Left hindlimb (tissue), 1 donor: ENCODE measurements around the gene MED7.
"Not testable (repeated sequence)": the region's sequence is repeated elsewhere in the genome, so short reads cannot be mapped to it uniquely, and the experiment has no call there.

Experiments used
- DNase-seq: peaks from one replicate; pipeline ENCODE4 v3.0.0-alpha.2; 2018

Gene MED7, protein sequence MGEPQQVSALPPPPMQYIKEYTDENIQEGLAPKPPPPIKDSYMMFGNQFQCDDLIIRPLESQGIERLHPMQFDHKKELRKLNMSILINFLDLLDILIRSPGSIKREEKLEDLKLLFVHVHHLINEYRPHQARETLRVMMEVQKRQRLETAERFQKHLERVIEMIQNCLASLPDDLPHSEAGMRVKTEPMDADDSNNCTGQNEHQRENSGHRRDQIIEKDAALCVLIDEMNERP

DNA sequence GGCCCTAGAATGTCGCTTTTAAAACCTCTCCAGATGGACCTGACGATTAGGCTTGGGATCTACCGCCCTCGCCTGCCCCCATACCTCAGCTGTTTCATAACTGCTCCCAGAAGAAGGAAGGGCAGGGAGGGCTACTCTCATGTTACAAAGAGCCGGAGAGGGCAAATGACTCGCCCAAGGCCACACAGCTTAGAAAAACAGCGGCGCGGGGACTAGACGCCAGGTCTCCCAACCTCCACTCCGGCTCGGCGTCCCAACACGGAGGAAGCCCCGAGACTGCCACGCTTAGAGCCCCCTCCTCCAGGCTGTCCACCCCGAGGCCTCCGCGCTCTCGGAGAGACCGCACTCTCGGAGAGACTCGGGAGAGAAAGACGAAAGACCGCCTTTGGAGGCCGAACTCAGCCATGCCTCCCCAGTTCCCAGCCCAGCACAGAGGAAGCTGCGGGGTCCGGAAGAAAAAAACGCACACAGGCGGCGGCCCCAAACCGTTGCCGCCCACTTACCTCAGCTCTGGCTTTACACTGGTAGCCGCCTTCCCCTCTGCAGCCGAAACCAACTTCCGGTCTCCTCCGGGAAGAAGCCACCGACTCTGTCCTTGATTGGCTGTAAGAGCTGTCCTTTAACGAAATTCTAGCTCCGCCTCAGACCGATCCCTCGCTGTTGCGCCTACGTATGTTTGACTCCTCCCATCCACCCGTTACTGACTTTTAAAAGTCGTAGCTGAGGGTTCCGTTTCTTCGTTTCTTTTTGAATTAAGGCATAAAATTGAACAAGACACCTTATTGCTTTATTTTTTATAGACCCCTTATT lies at the start of gene MED7:
Gene MED7, minus strand, starts transcription at position 549 of the 810 bp plus-strand sequence. CDS start 3,434 bp downstream, outside the sequence.
- peak; percentile 97 for DNase-seq

DNA sequence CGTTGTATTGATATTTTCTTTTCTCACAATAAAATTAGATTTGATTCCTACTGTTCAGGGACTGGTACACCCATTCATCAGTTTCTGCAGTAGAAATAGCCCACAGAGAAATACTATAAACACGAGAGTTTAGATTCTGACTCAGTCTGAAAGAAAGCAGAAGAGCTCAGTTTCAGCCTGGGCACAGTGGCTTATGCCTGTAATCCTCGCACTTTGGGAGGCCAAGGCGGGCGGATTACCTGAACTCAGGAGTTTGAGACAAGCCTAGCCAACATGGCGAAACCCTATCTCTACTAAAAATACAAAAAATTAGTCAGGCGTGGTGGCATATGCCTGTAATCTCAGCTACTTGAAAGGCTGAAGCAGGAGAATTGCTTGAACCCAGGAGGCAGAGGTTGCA lies 46.6 kb upstream of the MED7 start:
- DNase-seq: no peak

DNA sequence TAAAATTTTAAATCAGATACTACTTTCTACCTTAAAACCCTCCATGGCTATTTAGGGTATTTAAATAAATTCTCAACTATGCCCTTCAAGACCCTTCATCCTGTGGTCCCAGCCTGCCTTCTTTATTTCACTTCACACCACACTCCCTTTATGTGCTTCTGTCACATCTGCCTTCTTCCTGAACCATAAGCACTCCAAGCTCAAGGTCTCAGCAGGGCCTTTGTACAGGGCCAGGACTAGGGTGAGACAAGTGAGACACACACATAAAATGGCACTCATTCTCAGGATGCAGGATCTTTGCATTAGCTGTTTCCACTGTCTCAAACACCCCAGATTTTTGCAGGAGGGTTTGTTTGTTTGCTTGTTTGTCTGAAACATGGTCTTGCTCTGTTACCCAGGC lies 45.6 kb upstream of the MED7 start:
- no peak for DNase-seq

DNA sequence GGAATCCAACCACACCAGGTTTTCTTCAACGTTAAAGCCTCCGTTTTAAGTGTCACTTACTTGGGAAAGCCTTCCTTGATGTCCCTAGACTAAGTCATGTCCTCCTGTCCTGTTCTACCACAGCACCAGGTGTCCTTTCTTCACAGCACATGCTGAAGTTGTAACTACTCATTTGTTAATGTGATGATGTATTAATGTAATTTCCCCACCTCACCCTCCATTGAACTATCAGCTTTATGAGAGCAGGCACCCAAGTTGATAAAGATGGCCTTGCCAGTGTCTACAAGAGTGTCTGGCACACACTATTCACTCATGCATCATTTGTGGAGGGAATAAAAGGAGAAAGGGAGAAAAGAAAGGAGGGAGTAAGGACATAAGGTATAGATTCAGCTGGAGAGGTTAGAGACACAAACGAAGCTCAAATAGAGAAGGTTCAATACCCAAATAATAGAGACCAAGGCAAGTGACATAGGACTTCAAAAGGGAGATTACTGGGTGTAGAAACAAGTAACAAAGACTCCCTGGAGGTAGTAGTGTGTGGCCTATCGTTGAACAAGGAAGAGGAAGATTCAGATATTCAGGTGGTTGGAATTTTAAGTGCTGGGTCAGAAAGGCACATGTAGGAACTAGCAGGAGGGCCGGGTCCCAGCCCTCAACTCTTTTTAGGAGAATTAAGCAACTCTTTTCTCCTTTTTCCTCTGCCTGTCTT lies 44.5 kb upstream of the MED7 start:
- DNase-seq: no peak

DNA sequence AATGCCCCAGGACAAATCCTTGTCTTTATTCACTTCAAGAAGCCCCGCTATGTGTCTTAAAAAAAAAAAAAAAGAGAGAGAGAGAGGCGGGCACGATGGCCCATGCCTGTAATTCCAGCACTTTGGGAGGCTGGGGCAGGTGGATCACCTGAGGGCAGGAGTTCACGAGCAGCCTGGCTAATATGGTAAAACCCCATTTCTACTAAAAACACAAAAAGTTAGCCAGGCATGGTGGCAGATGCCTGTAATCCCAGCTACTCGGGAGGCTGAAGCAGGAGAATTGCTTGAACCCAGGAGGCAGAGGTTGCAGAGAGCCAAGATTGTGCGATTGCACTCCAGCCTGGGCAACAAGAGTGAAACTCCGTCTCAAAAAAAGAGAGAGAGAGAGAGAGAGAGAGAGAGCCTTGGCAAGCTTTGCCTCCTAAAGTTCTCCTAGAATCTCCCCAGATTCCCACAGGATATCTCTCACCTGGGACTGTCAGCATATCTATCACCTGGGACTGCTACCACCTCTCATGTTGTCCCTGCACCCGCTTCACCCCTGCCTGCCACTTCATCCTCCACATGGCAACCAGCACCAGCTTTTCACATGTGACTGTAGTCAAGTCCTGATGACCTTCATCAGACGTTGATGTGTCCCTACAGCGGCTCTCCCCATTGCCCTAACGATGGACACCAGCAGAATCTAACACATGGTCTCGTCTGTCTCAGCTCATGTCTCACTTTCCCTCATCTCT lies 43.8 kb upstream of the MED7 start:
- no peak for DNase-seq

DNA sequence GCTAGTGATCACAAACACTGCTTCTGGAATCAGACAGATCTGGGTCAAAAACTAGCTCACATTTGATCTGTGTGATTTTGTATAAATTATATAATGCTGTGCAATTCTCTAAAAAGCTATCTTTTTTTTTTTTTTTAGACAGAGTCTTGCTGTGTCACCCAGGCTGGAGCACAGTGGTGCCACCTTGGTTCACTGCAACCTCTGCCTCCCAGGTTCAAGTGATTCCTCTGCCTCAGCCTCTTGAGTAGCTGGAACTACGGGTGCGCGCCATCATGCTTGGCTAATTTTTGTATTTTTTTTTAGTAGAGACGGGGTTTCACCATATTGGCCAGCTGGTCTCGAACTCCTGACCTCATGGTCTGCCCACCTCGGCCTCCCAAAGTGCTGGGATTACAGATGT lies 42.5 kb upstream of the MED7 start:
- DNase-seq: not testable (repeated sequence)

DNA sequence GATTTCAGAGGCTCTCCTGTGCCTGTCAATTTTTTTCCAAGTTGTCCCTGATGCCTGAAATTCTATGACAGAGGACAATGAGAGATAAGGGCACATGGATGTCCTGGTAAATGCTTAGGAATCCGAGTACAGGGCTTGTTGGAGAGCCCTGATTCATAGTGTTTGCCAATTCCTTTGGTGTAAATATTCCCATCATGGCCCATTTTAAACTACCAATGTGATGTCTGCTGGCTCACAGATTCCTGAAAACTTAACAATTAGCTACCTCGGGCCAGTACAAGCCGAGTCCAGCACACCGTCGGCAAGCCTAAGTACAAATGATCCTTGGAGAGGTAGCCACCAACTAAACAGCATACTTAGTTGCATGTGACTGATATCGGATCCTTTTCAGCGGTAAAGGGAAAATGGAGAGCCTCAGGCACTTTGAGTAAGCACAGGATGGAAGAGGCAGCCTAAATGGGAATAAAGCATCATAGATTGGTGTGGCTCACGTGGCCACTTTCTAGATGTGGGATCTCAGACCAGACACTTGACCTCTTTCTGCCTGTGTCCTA lies 41.5 kb upstream of the MED7 start:
- DNase-seq: no peak

DNA sequence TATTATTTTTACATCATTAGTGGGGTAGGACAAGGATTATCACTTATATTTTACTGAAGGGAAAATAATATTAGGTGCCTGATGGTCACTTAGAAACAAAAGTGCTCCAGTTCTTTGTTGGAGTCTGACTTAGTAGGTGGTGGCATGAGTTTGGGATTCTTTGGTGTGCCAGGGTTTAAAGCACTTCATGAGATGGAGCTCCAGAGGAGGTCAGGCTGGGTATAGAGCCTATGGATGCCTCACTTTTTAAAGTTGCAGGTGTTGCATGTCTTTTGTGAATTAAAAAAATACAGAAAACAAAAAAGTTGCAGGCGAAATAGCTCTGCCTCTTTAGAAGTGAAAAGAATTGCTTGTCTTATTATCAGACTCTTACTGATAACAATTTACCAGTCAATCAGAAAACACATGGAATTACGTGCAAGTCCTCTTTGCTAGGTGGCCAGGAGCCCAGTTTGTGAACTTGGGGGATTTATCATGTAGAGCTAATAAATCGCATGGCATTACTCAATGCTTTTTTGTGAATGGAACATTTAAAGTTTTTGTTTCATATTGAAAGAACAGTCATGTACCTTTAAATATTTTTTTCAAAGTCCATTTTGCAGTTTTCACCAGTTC lies 39.6 kb upstream of the MED7 start:
- no peak for DNase-seq

DNA sequence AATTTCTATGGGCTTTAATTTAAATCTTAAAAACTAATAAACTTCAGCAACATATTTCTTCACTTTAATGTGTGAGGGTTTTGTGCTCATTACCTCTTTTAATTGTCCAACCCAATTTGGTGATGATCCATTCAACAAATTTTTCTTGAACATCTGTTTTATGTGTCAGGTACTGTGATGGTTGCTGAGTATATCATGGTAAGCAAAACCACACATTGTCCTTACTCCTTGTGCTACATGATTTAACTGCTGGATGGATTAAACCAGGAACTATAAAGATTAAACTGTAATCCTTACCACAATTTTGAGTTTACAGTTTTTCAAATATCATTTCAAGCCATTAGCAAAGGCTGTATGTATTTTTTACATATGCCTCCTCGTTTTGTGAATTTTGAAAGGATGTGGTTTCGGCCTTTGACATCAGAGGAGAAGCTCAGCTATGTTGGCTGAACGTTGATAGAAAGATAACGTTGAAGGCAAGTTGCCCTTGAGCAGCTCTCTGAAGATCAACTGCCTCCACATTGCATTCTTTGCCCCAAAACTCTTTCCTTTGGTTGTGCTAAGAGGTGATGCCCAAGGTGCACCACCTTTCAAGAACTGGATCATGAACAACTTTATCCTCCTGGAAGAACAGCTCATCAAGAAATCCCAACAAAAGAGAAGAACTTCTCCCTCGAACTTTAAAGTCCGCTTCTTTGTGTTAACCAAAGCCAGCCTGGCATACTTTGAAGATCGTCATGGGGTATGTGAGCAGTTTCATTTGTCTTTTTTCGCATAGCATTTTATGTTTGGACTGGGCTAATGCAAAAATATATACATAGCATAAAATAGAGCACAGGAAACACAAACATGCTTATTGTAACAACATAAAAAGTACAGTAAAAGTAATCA lies 38.0 kb upstream of the MED7 start, which contains the start of gene ITK:
Gene ITK, plus strand, starts transcription at position 467 of the 891 bp plus-strand sequence. Its CDS starts 138 bp downstream, at position 605.
- DNase-seq: no peak

DNA sequence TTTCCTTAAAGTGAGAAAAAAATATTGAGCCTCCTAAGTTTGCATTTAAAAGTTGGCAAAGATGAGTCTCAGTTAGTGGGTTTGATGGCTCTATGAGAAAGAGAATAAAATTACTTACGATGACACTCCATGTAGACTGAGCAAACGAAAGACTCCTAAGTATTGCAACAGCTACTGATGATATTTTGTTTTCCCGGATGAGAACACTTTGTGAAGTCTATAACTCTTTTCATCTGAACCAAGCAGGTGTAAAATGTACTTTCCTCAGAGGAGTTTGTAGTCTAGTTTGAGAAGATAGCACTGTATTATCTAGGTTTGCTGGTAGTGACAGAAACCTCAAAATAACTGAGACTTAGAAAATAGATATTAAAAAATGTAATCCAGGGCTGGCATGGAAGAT lies 36.3 kb upstream of the MED7 start:
- DNase-seq: no peak

DNA sequence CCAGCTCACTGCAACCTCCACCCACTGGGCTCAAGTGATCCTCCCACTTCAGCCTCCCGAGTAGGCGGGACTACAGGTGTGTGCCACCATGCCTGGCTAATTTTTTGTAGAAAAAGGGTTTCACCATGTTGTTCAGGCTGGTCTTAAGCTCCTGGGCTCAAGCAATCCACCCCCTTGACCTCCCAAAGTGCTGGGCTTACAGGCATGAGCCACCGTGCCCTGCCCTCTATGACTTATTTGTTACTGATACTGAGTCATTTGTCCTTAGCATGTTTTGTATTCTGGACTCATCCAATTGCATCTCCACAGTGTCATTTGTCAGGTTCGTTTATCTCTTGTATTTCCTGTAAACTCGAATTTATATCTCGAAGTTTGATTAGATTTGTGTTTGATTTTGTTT lies 35.3 kb upstream of the MED7 start:
- no peak for DNase-seq

DNA sequence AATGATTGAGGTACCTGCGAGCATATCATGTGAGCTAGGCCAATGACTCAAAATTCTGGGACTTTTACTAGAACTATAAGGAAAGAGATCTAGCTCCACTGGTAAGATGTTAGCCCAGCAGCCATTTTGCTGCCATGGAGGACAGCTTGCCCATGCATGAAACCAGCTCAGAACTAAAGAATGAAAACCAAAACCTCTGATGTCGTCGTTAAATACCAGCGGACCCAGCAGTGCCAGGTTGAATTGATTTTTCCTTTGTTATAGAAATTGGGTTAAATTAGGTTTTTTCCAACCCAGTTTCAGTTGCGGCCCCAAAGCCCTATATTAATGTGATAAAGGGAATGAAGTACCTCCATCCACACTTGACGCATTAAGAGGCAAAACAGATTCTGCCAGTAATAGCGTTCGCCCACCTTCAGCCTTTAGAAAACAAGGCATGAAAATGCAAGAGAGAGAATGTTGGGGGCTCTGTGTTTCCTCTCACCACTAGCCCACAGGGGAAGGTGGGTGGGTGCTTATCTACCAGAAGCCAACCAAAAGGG lies 32.5 kb upstream of the MED7 start:
- DNase-seq: no peak

DNA sequence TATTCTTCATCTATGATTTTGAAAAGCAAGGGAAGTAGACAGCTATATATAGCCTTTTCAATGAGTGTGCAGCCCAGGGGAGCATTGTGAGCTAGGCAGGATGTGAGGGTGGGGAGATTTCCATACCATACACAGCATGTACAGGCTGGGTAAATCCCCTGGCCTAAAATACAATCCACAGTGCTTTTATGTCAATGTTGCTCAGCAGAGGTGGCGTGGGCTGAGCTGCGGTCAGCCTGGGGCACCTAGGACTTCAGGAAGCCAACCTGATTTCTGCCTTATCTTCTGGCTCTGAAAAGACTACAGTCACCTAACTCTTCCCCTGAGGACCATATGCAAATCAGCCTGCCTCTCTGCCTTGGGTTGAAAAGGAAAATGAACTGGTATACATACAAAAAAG lies 29.7 kb upstream of the MED7 start:
- no peak for DNase-seq

DNA sequence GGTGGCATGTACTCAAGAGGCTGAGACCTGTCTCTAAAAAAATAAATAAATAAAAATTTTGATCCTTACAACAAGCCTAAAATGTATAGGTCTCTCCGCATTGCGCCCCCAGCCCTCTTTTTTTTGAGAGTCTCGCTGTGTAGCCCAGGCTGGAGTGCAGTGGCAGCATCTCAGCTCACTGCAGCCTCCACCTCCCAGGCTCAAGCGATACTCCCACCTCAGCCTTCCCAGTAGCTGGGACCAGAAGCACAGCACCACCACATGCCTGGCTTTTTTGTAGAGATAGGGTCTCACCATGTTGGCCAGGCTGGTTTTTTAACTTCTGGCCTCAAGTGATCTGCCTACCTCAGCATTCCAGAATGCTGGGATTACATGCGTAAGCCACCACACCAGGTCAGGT lies 25.6 kb upstream of the MED7 start:
- DNase-seq: no peak

DNA sequence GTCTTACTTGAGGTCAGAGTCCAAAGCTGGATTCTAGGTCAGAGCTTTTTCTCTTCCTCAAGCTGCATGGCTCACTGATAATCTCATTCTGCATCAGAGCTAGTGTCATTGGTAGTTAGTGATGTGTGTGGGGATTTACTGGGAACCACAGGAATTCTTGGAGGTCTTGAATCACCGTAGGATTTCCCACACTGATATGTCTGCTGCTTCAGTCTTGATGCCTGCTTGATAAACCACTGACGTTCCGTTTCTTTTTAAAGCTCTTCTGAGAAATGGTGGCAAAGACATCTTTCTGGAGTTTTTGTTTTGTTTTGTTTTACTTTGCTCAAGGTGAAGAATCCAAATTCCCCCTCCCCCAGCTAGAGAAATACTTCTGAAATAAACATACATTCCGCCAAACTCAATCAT lies 24.6 kb upstream of the MED7 start:
- no peak for DNase-seq

DNA sequence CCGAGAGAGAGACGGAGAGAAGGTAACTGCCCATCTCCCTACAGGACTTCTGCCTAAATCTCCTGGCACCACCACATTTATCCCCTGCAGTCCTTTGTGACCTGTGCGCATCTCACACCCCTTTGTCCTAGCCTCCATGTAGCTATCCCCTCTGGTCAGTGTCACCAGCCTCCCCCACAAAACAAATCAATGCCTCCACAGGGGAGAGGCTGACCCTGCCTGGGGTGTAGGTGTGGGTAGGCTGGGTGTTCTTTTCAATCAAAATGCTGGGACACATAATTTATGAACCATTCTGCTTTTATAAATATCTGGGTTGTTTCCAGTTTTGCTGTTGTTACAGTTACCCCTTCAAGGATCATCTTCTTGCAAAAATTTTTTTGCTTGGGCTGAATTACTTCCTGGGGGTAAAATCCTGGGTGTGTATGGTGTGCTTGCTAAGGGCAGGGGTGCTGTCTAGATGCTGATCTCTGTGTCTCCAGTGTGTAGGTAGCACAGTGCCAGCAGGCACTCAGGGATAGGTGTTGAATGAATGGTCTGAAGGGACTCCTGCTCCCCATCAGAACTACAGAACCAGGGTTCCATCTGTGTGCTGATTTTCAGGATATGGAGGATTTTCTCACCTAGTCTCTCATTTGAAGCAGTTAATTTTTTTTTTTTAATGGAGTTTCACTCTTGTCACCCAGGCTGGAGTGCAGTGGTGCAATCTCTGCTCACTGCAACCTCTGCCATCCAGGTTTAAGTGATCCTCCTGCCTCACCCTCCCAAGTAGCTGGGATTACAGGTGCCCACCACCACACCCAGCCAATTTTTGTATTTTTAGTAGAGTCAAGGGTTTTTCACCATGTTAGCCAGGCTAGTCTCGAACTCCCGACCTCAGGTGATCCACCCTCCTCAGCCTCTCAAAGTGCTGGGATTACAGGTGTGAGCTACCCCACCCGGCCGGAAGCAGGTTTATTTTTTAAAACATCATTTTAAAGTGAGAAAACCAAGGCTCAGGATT lies 23.8 kb upstream of the MED7 start, which contains the start of gene GARIN3:
Gene GARIN3, minus strand, starts transcription at position 51 of the 1,000 bp plus-strand sequence. CDS start 96 bp downstream, outside the sequence.
- DNase-seq: no peak

DNA sequence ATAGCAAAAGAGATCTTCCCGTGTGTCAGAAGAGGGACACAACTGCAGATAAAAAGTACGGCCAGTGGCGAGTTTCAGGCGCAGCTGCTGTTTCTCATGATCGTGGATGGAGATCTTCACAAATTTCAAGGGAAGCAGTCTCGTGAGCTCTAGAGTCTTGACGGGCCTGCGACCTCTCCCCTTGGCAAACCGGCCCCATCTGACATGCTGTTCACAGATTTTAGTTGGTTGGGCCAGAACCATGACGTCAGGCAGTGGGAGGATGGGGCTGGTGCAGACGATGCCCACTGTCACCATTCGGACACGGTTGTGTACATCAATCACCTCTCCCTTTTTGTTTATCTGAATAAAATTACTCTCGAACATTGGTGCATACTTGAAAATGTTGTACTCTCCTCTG lies 23.0 kb upstream of the MED7 start:
- DNase-seq: no peak

DNA sequence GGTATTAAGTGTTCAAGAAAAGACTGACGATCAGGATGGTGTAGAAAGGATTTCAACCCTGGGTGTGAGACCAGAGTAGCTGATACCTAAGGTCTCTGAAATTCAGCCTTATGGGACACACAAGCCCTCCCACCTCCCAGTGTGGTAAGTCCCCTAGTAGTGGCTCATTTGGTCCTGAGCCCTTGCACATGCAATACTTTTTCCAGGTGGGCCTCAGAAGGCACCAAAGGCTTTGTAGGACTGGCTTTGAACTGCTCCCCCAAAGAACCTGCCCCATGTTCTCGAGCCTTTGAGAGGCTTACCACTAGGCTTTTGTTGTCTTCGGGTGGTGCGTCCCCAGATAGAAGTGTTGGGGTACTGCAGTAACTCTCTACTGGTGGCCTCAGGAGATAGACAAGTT lies 22.6 kb upstream of the MED7 start:
- no peak for DNase-seq

DNA sequence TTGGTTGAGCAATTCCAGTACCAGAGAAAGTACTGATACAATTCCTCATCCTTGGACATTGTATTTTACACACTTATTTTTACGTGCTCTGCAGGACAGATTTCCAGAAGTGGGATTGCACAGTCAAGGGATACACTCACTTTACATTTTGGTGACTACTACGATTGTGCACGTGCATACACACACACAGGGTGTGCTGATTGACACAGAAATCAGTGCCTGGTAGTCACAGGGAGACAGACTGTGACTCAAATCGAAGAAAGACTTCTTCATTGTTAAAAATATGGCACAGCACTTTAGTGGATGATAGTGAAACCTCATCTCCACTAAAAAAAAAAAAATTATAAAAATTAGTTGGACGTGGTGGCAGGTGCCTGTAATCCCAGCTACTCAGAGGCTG lies 21.9 kb upstream of the MED7 start:
- no peak for DNase-seq
